ENCODE measurements around the gene ECM1. TPM values are rescaled to one million over a fixed set of nuclear protein-coding genes. Genes with fewer than 3 reads are reported as not detected.

ECM1 gene
- total and polyA plus RNA-seq, 2 donors (not counting 1 experiment from before 2014, with no cell fraction given), result 1.9 to 2.3 TPM

- CTCF ChIA-PET, result interaction anchor here (1.0 to 1.5 kb wide), 2 partner anchors 11 to 81 kb away, joined by 3 to 11 read pairs; partner anchors contain the start of gene ENSA
These were observed 41.0 kb downstream of the ECM1 start, which contains the start of gene ADAMTSL4 for GRCh38 chr1:150548632-150549495. TSS of gene ADAMTSL4 (plus strand) at chr1:150549408. CDS start at chr1:150552289, 2,881 bp downstream.

More at GRCh38 chr1:150548632-150549495, 41.0 kb downstream of the ECM1 start, which contains the start of gene ADAMTSL4:
- no peaks in the 10 kb centered on the region for H4K20me1 ChIP-seq (ENCODE audit: control insufficient read depth, insufficient read depth, low read length, poor library complexity, severe bottlenecking)
- H3K27me3 ChIP-seq (replicated peaks in 1 of 4; ENCODE audit: control extremely low read depth in 1 of 4, control insufficient read depth in 3 of 4, insufficient read depth in 4 of 4, low read length in 3 of 4), result peaks cover 0 to 38% (median 9%) of the 10 kb centered on the region in 4 experiments
- 1% methylated on average over 84 of the region's 91 CpGs for WGBS (ENCODE audit: insufficient coverage)
- TF ChIP-seq CTCF (IDR thresholded peaks at IDR 0.05), result peak; percentile 9
- TF ChIP-seq EZH2 (IDR thresholded peaks at IDR 0.05; ENCODE audit: borderline replicate concordance, insufficient read depth, low read depth, low read length, poor library complexity, severe bottlenecking), result no peak
- H3K79me2 ChIP-seq (ENCODE audit: control insufficient read depth, insufficient read depth, low read length), result no peaks in the 10 kb centered on the region
- peaks cover 12% of the 10 kb centered on the region for H3K27me3 Mint-ChIP-seq
- peaks cover 18 to 28% of the 10 kb centered on the region in 2 donors for H3K4me1 ChIP-seq (ENCODE audit: control insufficient read depth in 2 of 2, insufficient read depth in 2 of 2, low read length in 2 of 2)
- no peak within 1 kb of the TSS for H3K27ac Mint-ChIP-seq
- POLR2A ChIA-PET, result interaction anchor here (1.2 kb wide), 1 partner anchor 31 kb away, joined by 3 read pairs; the partner anchor contains the start of gene MCL1
- H3K9me3 ChIP-seq (ENCODE audit: control extremely low read depth in 1 of 3, control insufficient read depth in 2 of 3, insufficient read depth in 1 of 3, low read length in 2 of 3), result no peaks in the 10 kb centered on the region
- H3K4me1 Mint-ChIP-seq, result peaks cover 28% of the 10 kb centered on the region
- peak within 1 kb of the TSS; percentile 82 for H2AFZ ChIP-seq (ENCODE audit: insufficient read depth, low read depth, low read length, poor library complexity, severe bottlenecking)
- H3K27ac ChIP-seq (ENCODE audit: low read length in 2 of 2), result no peak within 1 kb of the TSS
- intact Hi-C loops (cut with micrococcal nuclease), result no loop called here
- peak; percentile 67 for DNase-seq
- H3K4me3 ChIP-seq (ENCODE audit: control extremely low read depth in 1 of 5, extremely low read depth in 1 of 5, insufficient read depth in 1 of 5, low read depth in 2 of 5, low read length in 4 of 5), result peak within 1 kb of the TSS; percentile 32 to 66 (median 60)
- no peaks in the 10 kb centered on the region for H3K36me3 ChIP-seq (replicated peaks in 1 of 2; ENCODE audit: control extremely low read depth in 1 of 2, control insufficient read depth in 1 of 2, extremely low read depth in 1 of 2, insufficient read depth in 2 of 2, low read length in 1 of 2)
- H3K4me2 ChIP-seq (replicated peaks; ENCODE audit: low read depth, low read length, poor library complexity, severe bottlenecking), result peak within 1 kb of the TSS; percentile 97
- H3K9me3 Mint-ChIP-seq (ENCODE audit: insufficient read depth), result no peaks in the 10 kb centered on the region
- peak; percentile 72 for ATAC-seq (ENCODE audit: low read depth)
- H3K4me3 Mint-ChIP-seq, result peak within 1 kb of the TSS; percentile 85
- H3K9ac ChIP-seq (ENCODE audit: low read length), result peak within 1 kb of the TSS; percentile 67
